ENCODE measurements around the gene PLD5. TPM values are rescaled to one million over a fixed set of nuclear protein-coding genes. Genes with fewer than 3 reads are reported as not detected.

Gene PLD5
- total RNA-seq, 1 experiment from 2014 or later, result not detected

DNA sequence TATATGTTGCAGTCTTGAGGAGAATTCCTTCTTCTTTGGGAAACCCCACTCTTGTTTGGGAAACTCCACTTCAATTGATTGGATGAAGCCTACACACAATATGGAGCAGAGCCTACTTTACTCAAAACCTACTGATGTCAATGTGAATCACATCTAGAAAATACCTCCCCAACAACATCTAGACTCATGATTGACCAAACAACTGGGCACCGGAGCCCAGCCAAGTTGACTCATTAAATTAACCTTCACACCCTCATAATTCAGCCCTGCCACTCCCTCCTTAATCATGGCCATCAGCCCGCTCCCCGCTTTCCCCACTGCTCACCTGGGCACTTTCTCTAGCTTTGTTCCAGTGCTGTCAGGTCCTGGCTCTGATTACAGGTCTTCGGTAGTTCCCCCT lies 317.5 kb downstream of the PLD5 start:
- TF ChIP-seq SIN3A (IDR thresholded peaks at IDR 0.05; ENCODE audit: borderline replicate concordance, insufficient read depth, low read depth, low read length) (no peak), TCF7L2 (IDR thresholded peaks at IDR 0.05; ENCODE audit: low read depth, low read length) (no peak)
- TF ChIP-seq, protein P1, sequence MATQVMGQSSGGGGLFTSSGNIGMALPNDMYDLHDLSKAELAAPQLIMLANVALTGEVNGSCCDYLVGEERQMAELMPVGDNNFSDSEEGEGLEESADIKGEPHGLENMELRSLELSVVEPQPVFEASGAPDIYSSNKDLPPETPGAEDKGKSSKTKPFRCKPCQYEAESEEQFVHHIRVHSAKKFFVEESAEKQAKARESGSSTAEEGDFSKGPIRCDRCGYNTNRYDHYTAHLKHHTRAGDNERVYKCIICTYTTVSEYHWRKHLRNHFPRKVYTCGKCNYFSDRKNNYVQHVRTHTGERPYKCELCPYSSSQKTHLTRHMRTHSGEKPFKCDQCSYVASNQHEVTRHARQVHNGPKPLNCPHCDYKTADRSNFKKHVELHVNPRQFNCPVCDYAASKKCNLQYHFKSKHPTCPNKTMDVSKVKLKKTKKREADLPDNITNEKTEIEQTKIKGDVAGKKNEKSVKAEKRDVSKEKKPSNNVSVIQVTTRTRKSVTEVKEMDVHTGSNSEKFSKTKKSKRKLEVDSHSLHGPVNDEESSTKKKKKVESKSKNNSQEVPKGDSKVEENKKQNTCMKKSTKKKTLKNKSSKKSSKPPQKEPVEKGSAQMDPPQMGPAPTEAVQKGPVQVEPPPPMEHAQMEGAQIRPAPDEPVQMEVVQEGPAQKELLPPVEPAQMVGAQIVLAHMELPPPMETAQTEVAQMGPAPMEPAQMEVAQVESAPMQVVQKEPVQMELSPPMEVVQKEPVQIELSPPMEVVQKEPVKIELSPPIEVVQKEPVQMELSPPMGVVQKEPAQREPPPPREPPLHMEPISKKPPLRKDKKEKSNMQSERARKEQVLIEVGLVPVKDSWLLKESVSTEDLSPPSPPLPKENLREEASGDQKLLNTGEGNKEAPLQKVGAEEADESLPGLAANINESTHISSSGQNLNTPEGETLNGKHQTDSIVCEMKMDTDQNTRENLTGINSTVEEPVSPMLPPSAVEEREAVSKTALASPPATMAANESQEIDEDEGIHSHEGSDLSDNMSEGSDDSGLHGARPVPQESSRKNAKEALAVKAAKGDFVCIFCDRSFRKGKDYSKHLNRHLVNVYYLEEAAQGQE (IDR thresholded peaks at IDR 0.05; ENCODE audit: insufficient read depth in 1 of 2, low read depth in 2 of 2, low read length in 1 of 2), result no peak
- TF ChIP-seq, protein P2, sequence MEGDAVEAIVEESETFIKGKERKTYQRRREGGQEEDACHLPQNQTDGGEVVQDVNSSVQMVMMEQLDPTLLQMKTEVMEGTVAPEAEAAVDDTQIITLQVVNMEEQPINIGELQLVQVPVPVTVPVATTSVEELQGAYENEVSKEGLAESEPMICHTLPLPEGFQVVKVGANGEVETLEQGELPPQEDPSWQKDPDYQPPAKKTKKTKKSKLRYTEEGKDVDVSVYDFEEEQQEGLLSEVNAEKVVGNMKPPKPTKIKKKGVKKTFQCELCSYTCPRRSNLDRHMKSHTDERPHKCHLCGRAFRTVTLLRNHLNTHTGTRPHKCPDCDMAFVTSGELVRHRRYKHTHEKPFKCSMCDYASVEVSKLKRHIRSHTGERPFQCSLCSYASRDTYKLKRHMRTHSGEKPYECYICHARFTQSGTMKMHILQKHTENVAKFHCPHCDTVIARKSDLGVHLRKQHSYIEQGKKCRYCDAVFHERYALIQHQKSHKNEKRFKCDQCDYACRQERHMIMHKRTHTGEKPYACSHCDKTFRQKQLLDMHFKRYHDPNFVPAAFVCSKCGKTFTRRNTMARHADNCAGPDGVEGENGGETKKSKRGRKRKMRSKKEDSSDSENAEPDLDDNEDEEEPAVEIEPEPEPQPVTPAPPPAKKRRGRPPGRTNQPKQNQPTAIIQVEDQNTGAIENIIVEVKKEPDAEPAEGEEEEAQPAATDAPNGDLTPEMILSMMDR (IDR thresholded peaks at IDR 0.05), result no peak
- no TSS peak for BruUV-seq (replicated peaks)
- Histone ChIP-seq H3K4me3 (ENCODE audit: low read depth in 2 of 2, low read length in 2 of 2) (no peak overlapping the region), H3K9me3 (ENCODE audit: control insufficient read depth, insufficient read depth, low read depth, low read length) (no peaks in the 10 kb centered on the region), H3K27ac (ENCODE audit: low read length) (no peak overlapping the region), H3K36me3 (ENCODE audit: control insufficient read depth, insufficient read depth, low read length) (no peaks in the 10 kb centered on the region), H3K27me3 (ENCODE audit: control insufficient read depth, insufficient read depth, low read length) (no peaks in the 10 kb centered on the region), H3K4me1 (ENCODE audit: control insufficient read depth, insufficient read depth, low read length) (peaks cover 17% of the 10 kb centered on the region; the same call in 1 of the 2 replicates)
- DNase-seq (ENCODE audit: low read depth, low spot score) (no peak), ATAC-seq (no peak)
- ChIA-PET POLR2A (no interaction called here), CTCF (no interaction called here)
- in situ Hi-C loops (cut with HindIII; ENCODE audit: low pct_unique_long_range_greater_than_20kb, low sequenced_read_pairs) (no loop called here), intact Hi-C loops (cut with micrococcal nuclease; ENCODE audit: unreplicated experiment) (no loop called here)

DNA sequence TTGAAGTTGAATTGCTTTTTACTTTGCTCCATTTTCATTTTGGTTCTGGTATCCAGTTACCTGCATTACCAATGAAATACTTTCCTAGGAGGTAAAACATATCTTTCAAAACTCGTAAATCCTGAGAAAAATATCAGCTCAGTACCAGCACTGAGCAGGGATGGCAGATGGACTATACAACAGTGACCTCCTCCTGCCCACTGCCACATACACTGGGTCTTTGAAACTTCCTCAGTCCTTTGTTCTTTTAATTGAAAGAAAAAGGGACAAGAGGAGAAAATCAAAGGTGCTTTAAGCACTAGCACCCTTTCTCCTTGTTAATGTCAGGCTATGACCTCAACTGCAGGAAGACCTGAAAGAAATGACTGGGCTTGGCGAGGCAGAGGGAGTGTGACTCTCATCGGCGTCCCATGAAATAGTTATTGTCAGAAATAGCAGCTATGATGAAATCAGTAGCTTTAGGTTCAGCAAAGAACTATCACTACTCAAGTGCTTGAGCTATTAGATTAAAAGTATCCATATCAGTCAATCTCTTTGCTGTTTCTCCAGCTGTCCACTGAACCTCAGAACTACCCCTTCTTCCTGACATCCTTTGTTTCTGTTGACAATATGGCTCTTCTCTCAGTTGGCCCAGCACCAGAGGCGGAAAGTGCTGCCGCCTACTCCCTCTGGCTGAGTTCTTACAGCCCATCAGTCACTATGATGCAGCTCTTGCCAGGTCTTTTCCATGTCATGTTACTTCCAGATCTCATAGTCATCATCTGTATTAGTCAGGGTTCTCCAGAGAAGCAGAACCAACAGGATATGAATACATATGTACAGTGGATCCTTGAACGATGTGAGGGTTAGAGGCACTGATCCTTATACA lies 318.6 kb downstream of the PLD5 start:
- BruUV-seq (replicated peaks), result no TSS peak
- intact Hi-C loops (cut with micrococcal nuclease; ENCODE audit: unreplicated experiment) (no loop called here), in situ Hi-C loops (cut with HindIII; ENCODE audit: low pct_unique_long_range_greater_than_20kb, low sequenced_read_pairs) (no loop called here)
- DNase-seq (ENCODE audit: low read depth, low spot score), result no peak
- TF ChIP-seq TCF7L2 (IDR thresholded peaks at IDR 0.05; ENCODE audit: low read depth, low read length) (no peak), POLR2AphosphoS5 (IDR thresholded peaks at IDR 0.05; ENCODE audit: low read depth, low read length) (no peak)
- TF ChIP-seq, protein P2 (IDR thresholded peaks at IDR 0.05), result no peak
- TF ChIP-seq, protein P1 (IDR thresholded peaks at IDR 0.05; ENCODE audit: insufficient read depth in 1 of 2, low read depth in 2 of 2, low read length in 1 of 2), result no peak
- Histone ChIP-seq H3K4me1 (ENCODE audit: control insufficient read depth, insufficient read depth, low read length) (peaks cover 7% of the 10 kb centered on the region; the same call in 1 of the 2 replicates), H3K36me3 (ENCODE audit: control insufficient read depth, insufficient read depth, low read length) (no peaks in the 10 kb centered on the region), H3K4me3 (ENCODE audit: low read depth in 2 of 2, low read length in 2 of 2) (no peak overlapping the region), H3K9me3 (ENCODE audit: control insufficient read depth, insufficient read depth, low read depth, low read length) (no peaks in the 10 kb centered on the region), H3K27me3 (ENCODE audit: control insufficient read depth, insufficient read depth, low read length) (no peaks in the 10 kb centered on the region), H3K27ac (ENCODE audit: low read length) (peak overlapping the region; percentile 39; the same call in 1 of the 2 replicates)
- ChIA-PET CTCF (no interaction called here), POLR2A (no interaction called here)
- no peak; the same call in 1 of the 2 replicates for ATAC-seq

Data from Panc1 (cell line).